HG02623 (cell line): ENCODE data around the gene KMT2D.

ENCODE experiments used
- ATAC-seq: cut with Tn5 transposase; IDR thresholded peaks from one replicate; pipeline ENCODE4 v1.9.1; 2021; ENCODE audit warnings: moderate library complexity; ENCODE audit not compliant: unreplicated experiment

Gene KMT2D

DNA sequence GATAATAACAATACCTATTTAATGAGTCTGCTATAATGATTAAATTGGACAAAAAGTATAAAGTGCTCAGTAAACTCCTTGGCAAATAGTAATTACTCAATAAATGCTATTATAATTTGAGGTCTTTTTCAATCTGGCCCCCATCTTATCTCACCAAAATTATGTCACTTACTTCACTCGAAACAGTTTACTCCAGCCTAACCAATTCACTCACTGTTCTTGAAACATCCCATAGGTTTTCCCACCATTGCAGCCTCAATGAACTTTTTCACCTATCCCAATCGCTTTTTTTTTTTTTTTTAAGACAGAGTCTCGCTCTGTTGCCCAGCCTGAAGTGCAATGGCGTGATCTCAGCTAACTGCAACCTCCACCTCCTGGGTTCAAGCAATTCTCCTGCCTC is 24.6 kb downstream of the KMT2D start:
- ATAC-seq, result no peak

DNA sequence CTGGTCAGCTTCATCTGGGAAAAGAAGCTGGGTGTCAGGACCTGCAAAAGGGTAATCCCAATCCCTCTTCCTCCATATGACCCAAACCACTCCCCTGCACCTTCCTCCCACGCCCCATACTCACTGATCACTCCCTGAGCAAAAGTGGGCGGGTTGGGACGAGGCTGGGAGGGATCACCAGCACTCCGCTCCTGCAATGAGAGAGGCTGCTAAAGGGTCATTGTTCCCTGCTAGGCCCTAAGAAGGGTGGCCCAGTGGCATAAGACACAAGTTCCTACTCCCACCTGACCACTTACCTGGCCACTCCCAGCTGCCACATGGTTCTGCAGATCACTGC is 26.3 kb downstream of the KMT2D start:
- no peak for ATAC-seq

DNA sequence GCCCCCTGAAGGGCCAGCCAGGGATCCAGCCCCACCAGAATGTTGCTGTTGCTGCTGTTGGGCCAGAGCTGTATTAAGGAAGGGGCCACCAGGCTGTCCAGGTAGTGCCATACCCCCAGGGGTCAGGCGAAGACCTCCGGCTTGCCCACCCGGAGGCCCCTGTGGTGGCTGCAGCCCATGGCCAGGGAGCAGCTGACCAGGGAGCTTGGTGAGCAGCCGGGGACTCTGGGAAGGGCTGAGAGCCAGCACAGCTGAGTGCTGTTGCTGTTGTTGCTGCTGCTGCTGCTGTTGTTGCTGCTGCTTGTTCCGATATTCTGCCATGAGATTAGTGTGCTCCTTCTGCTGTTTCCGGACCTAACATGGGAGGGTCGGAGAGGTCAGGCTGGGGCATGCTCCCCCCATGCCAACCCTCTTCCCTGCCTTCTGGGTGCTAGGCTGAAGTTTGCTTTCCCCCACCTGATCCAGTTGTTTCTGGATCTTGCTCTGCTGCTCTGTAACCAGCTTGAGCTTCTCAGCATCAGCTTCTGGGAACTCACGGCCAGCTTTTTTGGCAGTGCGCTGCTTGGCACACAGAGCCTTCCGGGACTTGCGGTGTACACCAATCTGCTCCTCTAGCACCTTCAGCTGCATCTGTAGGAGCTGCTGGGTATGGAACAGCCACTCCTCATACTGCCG is 26.8 kb downstream of the KMT2D start:
- ATAC-seq, result no peak

DNA sequence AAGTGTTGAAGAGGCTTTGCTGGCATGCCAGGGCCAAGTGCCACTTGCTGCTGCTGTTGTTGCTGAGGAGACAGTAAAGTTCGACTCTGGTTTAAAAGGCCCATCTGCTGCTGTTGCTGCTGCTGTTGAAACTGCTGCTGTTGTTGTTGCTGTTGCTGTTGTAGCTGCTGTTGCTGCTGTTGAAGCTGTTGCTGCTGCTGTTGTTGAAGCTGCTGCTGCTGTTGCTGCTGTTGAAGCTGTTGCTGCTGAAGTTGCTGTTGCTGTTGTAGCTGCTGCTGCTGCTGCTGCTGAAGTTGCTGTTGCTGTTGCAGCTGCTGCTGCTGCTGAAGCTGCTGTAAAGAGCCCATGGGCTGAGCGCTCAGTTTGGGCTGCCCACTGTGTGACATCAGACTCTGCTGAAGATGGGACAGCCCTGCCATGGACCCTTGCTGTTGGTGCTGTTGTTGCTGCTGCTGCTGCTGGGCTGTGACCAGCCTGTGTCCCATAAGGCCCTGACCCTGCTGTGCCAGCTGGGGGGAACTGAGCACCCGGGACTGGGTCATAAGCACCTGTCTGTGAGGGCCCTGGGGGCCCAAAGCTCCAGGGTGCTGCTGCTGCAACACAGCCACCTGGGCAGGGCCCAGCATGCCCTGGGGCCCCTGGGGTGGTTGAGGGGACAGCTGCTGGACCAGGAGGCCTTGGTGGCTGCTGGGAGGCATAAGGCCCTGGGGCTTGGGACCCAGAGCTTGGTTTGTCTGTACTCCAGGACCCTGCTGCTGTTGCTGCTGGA is 27.7 kb downstream of the KMT2D start:
- ATAC-seq, result no peak

DNA sequence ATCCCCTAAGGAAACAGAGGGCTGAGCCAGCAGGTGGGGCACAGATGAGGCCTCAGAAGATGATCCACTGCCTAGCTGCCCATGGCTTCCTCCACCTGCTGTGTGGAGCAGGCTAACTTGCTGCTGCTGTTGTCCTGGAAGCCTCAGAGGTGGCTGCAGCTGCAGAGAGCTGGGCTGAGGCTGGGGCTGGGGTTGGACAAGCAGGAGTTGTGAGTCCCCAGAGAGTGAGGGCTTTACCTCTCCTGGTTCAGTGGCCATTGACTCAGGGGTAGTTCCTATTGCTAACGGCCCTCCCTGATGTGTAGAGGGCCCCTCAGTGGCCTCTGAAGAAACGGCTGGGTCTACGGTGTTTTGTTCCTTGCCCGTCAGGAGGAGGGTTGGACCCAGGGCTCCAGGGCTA is 28.3 kb downstream of the KMT2D start:
- ATAC-seq, result no peak

DNA sequence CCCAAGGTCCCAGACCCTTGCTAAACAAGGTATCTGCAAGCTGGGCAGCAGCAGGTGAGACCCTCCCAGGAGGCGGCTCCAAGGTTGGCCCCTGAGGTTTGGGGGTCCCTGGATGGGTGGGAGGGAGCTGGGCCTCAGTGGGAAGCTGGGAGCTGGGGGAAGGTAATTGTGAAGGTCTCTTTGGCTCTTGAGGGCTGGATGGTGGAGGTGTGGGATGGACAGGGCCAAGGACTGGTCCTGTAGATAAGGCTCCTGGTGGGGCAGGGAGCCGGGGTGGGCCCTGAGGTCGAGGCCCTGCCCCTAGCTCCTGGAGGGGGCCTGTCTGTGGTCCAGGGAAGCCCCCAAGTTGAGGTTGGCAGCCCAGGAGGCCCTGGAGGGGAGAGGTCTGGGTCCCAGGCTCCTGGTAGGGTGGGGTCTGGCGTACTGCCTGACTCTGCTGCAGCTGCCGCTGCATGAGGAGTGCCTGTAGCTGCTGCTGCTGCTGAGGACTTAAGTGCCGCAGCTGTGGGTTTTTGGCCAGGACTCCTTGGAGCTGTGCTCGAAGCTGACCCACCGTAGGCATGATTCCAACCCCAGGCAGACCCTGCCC is 28.9 kb downstream of the KMT2D start:
- ATAC-seq, result no peak

DNA sequence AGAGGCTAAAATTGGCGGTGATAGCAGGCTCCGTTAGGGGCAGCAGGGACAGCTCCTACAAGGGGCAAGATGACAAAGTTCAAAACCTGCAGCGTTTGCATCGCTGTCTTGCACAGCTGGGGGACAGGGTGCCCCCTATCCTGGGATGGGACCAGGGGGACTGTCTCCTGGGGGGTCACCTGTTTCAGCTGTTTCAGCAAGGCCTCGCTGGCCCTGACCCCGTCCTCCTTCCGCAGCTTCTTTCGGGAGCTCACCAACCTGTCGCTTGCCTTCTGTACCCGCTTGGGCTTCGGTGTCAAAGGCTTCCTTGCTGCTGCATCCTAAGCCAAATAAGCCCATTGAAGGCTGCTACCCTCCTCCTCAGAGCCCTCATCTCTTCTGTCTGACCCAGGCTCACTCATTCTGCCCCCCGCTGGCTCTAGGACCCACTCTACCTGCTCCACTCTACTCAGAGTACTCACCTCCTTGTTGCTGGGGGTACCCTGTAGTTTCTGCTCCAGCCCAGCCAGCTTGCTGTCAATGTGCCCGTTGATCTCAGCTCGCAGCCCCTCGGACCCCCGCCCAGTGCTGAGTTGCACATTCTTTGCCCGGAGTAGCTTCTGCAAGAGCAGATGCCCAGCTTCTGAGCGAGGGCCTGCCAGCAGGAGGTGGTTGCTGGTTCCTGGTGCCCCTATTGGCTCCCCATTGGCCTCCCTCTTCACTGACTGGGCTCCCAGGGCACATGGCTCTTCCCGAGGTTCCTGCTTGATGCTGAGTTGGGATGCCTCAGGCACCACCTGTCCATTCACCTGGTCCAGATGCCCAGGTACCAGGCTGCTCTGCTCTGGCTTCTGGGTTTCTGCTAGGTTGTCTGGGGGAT is 29.7 kb downstream of the KMT2D start:
- ATAC-seq, result no peak

DNA sequence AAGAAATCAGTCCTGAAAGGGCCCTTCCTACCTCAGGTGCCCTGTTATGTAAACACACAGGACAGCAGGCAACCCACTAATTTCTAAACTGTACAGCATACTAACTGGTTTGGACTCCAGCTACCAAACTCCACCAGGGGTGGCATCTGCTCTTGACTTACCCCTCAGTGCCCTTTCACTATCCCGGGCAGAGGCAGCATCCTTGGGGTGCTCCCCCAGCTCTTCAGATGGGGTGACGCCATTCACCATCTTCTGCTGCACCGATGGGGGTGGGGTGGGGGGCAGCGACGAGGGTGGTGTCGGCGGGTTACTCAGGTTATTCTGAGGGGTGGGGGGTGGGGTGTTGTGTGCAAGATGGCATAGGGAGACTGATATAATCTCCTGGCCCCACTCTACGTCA is 30.5 kb downstream of the KMT2D start:
- no peak for ATAC-seq

DNA sequence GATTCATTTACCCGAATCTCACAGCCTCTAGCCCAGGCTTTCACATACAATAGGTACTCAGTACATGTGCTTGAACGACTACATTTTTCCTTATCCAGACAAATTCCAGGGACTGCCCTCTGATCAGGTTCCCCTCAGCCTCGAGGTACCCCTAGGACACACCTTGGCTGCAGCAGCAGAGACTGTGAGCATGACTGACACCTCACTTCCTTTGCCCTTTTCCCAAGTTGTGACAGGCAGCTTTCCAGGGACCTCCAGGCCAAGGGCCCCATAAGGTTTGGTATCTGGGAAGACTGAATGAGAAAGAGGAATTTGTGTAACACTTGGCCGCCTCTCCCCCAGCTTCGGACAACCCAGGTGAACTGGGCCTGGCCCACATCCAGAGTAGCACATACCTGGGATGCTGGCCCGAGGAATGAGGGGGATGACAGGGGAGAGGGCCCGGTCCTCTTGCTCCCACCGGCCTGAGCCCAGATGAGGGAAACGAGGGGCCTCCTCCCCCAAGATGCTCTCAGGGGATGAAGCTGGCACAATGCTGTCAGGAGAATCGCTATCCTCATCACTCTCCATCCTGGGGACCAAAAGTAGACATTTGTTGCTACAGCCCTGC is 31.8 kb downstream of the KMT2D start:
- ATAC-seq, result no peak

DNA sequence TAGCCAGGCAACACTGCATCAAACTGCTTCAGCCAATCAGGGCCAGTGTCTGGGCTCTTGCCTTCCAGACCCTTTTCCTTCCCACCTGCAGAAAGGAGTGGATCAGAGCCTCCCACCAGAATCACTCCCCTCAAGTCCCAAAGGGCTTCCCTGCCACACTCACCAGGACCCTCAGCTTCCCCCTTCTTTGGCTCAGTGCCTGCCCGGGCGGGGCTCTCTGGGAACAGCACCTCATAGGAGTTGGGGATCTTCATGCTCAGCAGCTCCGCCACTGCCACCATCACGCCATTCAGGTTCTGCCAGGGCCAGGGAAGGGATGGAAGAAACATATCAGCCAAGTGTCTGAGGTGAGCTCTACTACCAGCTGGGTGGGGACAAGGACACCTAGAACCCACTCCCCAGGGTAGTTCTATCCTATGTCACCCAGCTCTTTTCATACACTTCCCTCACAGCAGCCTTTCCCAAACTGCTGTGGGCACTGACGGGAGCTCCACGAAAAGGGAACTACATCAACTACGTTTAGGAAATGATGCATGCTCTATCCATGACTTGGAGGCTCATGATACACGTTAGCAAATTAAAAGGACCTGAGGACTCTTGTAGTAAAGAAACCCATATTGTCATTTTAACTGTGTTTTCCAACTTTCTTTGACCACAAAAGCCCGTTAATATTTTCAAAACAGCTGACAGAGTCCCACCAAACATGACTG is 32.6 kb downstream of the KMT2D start:
- ATAC-seq, result no peak

DNA sequence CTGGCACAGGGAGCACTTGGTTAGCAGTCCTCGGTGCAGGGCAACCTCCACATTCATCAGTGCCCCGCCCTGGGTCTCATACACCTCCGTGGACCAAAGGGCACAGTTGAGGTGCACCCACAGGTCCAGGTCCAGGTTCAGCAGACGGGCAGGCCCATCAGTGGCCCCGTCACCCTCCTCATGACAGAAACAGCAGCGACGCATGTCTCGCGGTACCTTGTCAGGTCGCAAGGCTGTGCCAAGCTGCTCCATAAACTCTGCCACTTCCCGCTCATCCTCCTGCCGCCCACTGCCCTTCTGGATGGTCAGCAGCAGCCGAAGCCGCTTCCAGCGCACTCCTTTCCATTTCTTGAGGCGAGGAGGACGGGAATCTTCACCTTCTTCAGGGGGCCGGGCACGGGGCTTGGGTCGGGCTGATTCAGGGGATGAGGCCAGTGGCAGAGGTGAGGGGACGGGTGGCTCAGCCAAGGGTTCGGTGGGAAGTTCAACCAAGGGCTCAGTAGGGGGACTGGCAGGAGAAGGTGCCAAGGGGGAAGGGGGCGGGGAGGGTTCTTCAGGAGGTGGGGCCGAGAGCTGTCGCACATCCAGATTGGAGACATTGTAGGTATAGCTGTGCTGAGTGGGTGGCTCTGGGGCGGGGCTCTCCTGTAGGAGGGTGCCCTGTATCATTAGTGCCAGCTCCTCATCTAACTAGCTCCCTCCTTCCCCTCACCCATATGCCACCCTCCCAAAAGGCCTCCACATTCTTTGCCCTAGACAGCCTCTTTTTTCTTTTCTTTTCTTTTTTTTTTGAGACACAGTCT is 33.7 kb downstream of the KMT2D start:
- ATAC-seq, result no peak

DNA sequence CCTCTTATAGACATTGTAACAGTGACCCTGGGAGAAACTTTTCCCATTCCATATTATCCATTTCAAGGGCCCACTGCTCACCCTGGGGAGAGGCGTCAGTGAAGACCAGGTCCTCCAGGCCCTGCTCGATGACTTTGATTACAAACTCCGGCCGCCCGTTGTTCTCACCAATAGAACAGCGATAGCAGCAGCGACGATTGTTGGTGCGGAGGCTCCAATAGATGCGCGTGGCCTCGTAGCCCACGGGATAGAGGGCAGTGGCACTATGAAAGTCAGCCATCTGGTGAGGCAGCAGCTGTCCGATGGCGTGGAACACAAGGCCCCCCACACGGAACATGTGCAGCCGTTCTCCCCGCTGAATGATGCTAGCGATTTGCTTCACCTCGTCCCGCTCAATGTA is 34.5 kb downstream of the KMT2D start:
- no peak for ATAC-seq

DNA sequence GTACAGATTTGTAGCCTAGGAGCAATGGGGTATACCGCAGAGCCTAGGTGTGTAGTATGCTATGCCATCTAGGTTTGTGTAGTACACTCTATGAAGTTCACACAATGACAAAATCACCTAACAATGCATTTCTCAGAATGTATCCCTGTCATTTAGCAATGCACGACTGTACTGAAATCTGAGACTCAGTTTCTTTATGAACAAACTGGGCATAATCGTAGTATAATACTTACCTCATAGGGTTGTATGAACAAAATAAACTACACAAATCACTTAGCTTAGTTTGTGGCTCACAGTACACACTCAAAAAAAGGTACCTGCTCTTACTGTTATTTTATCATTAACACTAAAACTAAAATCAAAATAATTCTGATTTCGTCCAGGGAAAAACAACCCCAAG is 35.1 kb downstream of the KMT2D start:
- ATAC-seq, result no peak

DNA sequence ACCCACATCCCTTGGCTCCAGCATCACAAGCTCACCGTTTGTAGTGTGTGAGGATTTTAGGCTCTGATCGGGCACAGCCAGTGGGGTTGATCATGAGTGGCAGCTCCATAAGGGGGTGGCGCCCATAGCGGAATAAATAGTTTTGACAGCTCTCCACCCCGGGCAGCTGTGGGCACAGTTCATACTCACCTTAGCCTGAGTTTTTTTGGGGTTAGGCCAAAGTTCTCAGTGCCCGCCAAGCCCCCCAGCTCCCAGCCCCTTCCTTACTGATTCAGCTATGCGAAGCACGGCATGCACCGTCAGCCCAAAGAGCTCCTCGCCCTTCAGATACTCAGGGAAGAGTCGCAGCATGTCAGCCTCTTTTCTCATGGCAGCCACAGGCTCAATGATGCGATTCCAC is 36.1 kb downstream of the KMT2D start:
- ATAC-seq, result no peak

DNA sequence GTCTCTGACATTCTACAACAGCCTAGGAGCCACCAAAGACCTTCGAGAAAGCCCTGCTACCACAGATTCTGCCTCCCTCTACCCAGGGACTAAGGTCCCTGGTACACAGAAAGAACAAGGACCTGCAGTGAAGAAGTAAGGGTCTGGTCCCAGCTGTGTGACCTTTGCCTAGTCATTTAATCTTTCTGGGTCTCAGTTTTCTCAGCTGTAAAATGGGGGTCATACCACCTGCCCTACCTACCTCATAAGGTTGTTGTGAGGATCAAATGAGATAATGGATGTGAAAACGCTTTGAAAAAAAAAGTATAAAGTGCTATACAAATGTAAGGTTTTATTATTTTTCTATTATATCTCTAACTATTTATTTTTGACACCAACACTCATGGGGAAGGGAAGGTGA is 36.8 kb downstream of the KMT2D start:
- no peak for ATAC-seq

DNA sequence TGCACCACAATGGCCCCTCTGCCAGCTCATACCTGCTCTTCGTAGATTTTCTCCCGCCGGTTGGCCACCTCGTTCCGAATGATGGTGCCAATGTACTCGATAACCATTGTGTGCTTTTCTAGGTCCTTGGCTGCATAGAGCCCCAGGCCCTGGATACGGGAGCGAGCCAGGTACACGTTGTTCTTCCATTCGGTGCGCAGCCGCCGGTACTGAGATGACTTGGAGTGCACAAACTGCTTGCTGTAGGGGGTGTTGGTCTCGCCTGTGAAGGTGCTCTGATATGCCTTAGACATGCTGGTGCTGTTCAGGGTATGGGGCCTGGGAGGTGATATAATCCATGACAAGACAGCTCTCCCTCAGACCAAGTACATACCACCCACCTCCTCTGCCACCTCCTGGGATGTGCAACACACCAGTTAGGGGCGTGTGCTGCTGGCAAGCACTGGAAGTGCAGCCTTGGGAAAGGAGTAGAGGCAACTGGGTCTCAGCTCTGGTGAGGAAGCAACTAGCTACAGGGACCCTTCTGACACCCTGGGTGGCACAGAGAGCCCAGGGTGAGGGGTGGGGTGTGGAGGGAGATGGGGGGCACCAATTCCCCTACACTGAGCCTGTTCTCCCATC is 37.9 kb downstream of the KMT2D start:
- no peak for ATAC-seq

DNA sequence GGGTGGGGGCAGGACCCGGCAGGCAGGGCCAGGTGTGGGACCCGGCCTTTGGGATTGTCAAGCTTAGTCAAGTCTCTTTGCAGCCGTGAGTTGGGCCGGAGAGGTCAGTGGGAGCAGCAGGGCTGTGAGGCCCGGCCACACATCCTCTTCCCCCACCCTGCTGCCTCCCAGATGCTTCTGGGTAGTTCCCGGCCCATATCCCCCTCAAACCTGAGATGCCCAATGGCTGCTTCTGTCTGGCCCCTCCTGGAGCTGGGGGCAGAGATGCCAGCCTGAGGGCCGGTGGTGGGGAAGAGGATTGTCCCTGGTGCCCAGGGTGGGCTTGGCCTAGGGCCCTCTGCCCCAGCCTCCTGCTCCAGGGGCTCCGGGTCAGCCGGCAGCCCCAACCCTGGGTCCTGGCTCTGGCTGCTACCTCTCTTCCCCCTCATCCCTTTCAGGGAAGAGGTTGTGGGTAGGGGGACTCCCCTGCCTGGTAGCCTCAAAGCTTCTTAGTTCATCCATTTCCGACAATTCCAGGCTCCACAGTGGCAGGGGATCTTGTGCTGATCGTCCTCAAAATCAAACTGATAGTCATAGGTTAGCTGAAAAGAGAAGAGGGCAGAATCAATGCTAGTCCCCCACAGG is 39.2 kb downstream of the KMT2D start:
- no peak for ATAC-seq

DNA sequence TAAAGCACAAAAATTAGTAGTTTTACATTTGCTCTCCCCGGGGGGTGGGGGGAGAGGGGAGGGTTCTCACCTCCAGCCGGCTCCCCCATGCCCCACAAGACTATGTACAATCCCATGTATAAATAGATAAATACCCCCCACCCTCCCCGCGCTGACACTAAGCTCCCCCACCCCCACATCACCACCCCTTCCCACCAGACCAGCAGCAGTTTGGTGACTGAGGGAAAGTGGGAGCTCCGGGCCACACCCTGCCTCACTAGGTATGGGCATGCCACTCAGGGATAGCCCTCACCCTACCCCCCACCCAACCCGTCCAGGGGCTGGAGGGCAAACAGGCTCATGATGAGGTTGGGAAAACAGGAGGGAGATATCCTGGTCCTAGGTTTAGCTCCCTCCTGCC is 40.2 kb downstream of the KMT2D start:
- ATAC-seq, result no peak
